Endothelial cell of umbilical vein (primary cell): ENCODE results near the gene UROC1. TPM values are rescaled to one million over a fixed set of nuclear protein-coding genes. Genes with fewer than 3 reads are reported as not detected.

Source experiments
- BruUV-seq: library from RNA; stranded (reverse); fragments of 400-500 nt; replicated peaks from 2 replicates; lab custom pipeline; 2021; lab: Mats Ljungman, UMichigan
- CTCF ChIA-PET: fragments of 300-600, 350-600 bp; sonication (Branson Sonifier 250); formaldehyde crosslinking; loops from one replicate; lab custom pipeline; 2021; ENCODE audit warnings: antibody characterized with exemption, inconsistent platforms; lab: Charles Lee
- POLR2A ChIA-PET: fragments of 300-600, 350-600 bp; sonication (Branson Sonifier 250); formaldehyde crosslinking; loops from one replicate; lab custom pipeline; 2021; ENCODE audit warnings: antibody characterized with exemption, inconsistent platforms; lab: Charles Lee
- DNase-seq: peaks from one replicate; pipeline ENCODE4 v3.0.0-alpha.2; 2011; ENCODE audit warnings: low read depth, low spot score
- FAIRE-seq: peaks from 2 replicates; lab custom pipeline; 2011; peaks lifted over from hg19 to GRCh38; lab: Jason Lieb, UNC
- H2AFZ ChIP-seq: 2 replicates; pipeline ENCODE4 v1.6.0; 2012; ENCODE audit warnings: low read depth, low read length, control low read depth, inconsistent platforms
- H3K27ac ChIP-seq: 2 replicates; pipeline ENCODE4 v1.5.1; 2011; ENCODE audit warnings: low read depth, mild to moderate bottlenecking, control low read depth, low read length, moderate library complexity; ENCODE audit not compliant: insufficient read depth
- H3K27me3 ChIP-seq, 2 experiments: 2 replicates each; pipeline versions ENCODE4 v1.6.0 to v1.6.1; 2011; ENCODE audit warnings: low read length in 2 of 2, mixed read lengths in 1 of 2; ENCODE audit not compliant: control insufficient read depth in 2 of 2, insufficient read depth in 2 of 2
- H3K36me3 ChIP-seq, 2 experiments: 2 replicates in 1 of 2; 3 replicates in 1 of 2; pipeline ENCODE4 v1.5.1; 2011; ENCODE audit warnings: low read length in 2 of 2, mild to moderate bottlenecking in 1 of 2, moderate library complexity in 1 of 2; ENCODE audit not compliant: control insufficient read depth in 2 of 2, insufficient read depth in 2 of 2; ENCODE audit errors: extremely low read depth in 1 of 2
- H3K4me1 ChIP-seq: 3 replicates; pipeline ENCODE4 v1.5.1; 2011; ENCODE audit warnings: mild to moderate bottlenecking, low read length; ENCODE audit not compliant: control insufficient read depth, insufficient read depth; ENCODE audit errors: extremely low read depth
- H3K4me2 ChIP-seq: 2 replicates; pipeline ENCODE4 v1.6.1; 2011; ENCODE audit warnings: low read length, control low read depth, mixed read lengths; ENCODE audit not compliant: insufficient read depth
- H3K4me3 ChIP-seq, 3 experiments: fragments of 200-600 bp in 1 of 3; sonication (generic), shearing (Covaris generic) in 1 of 3; replicated peaks in 1 of 3; 2 replicates each; pipeline ENCODE4 v1.5.1; 2011 to 2016; ENCODE audit warnings: control low read depth in 3 of 3, low read length in 3 of 3, mild to moderate bottlenecking in 2 of 3, inconsistent platforms in 1 of 3, low read depth in 1 of 3, moderate library complexity in 1 of 3; ENCODE audit not compliant: insufficient read depth in 1 of 3
- H3K79me2 ChIP-seq: 2 replicates; pipeline ENCODE4 v1.6.0; 2012; ENCODE audit warnings: low read length, inconsistent platforms; ENCODE audit not compliant: control insufficient read depth, insufficient read depth
- H3K9ac ChIP-seq: replicated peaks from 2 replicates; pipeline ENCODE3; 2011; ENCODE audit warnings: low read length, control low read depth; ENCODE audit not compliant: insufficient read depth; ENCODE audit errors: extremely low read depth
- H3K9me1 ChIP-seq: replicated peaks from 3 replicates; pipeline ENCODE4 v1.6.0; 2011; ENCODE audit warnings: mild to moderate bottlenecking, low read length; ENCODE audit not compliant: control insufficient read depth, insufficient read depth; ENCODE audit errors: extremely low read depth
- H3K9me3 ChIP-seq: replicated peaks from 2 replicates; pipeline ENCODE4 v1.5.1; 2012; ENCODE audit warnings: low read length, inconsistent platforms; ENCODE audit not compliant: control insufficient read depth, insufficient read depth
- H4K20me1 ChIP-seq: replicated peaks from 2 replicates; pipeline ENCODE3; 2011; ENCODE audit warnings: mild to moderate bottlenecking, low read length; ENCODE audit not compliant: control insufficient read depth, insufficient read depth; ENCODE audit errors: extremely low read depth
- CTCF ChIP-seq, 2 donors: IDR thresholded peaks; 1 replicate in 1 of 2; 2 replicates in 1 of 2; pipeline ENCODE4 v1.5.1; 2011; ENCODE audit warnings: low read length in 2 of 2, mild to moderate bottlenecking in 2 of 2, moderate library complexity in 2 of 2, control low read depth in 1 of 2, inconsistent platforms in 1 of 2, low read depth in 1 of 2; ENCODE audit not compliant: insufficient read depth in 1 of 2; ENCODE audit errors: extremely low read depth in 1 of 2
- EZH2 ChIP-seq: IDR thresholded peaks from 2 replicates; pipeline ENCODE4 v1.6.1; 2012; ENCODE audit warnings: borderline replicate concordance, low read depth, mild to moderate bottlenecking, moderate library complexity, low read length, inconsistent platforms; ENCODE audit not compliant: severe bottlenecking
- FOS ChIP-seq: IDR thresholded peaks from 2 replicates; pipeline ENCODE4 v1.6.1; 2011; ENCODE audit warnings: mild to moderate bottlenecking, low read length, moderate library complexity, borderline replicate concordance; ENCODE audit not compliant: insufficient read depth
- GATA2 ChIP-seq: IDR thresholded peaks from 2 replicates; pipeline ENCODE4 v1.7.0; 2011; ENCODE audit warnings: low read depth, mild to moderate bottlenecking, moderate library complexity, mixed read lengths, low read length; ENCODE audit not compliant: insufficient read length, insufficient read depth
- JUN ChIP-seq: IDR thresholded peaks from 2 replicates; pipeline ENCODE4 v1.6.1; 2011; ENCODE audit warnings: borderline replicate concordance, low read depth; ENCODE audit not compliant: insufficient read length, insufficient read depth
- MAX ChIP-seq: IDR thresholded peaks from 2 replicates; pipeline ENCODE4 v1.6.1; 2011; ENCODE audit not compliant: insufficient read depth, insufficient read length
- MYC ChIP-seq: IDR thresholded peaks from one replicate; pipeline ENCODE4 v1.6.1; 2011; ENCODE audit warnings: mild to moderate bottlenecking, low read depth, low read length
- POLR2A ChIP-seq: IDR thresholded peaks from 2 replicates; pipeline ENCODE4 v1.6.1; 2012; ENCODE audit warnings: low read depth, mild to moderate bottlenecking, control low read depth, low read length
- POLR2AphosphoS5 ChIP-seq: IDR thresholded peaks from 2 replicates; pipeline ENCODE4 v1.6.1; 2012; ENCODE audit warnings: low read depth, mild to moderate bottlenecking, control low read depth, low read length, moderate library complexity; ENCODE audit not compliant: insufficient read depth
- dilution Hi-C: fragments of 300-500 bp; cut with MboI; formaldehyde crosslinking; loops from one replicate; pipeline ENCODE4 v1.15.0; 2019; ENCODE audit warnings: low sequenced_read_pairs; ENCODE audit not compliant: extremely low pct_ligation_motif_present
- intact Hi-C: fragments of 100-400 bp; cut with micrococcal nuclease; formaldehyde crosslinking; loops from one replicate; pipeline ENCODE4 v1.10.0; 2022
- polyA plus RNA-seq, 4 experiments: library from polyadenylated mRNA; depleted of rRNA in 3 of 4; stranded (reverse) in 3 of 4; unstranded in 1 of 4; fragments of >200 nt; gene quantifications; 2 replicates each; pipeline versions ENCODE4 v1.2.1 to v1.2.3, GENCODE V29; 2011 to 2012; ENCODE audit warnings: missing spikeins in 1 of 4
- total RNA-seq: library from RNA; stranded (reverse); gene quantifications from 2 replicates; pipeline ENCODE4 v1.2.3, GENCODE V29; 2021

The UROC1 gene
- total and polyA plus RNA-seq, 2 donors (not counting 3 experiments of a cell fraction or from before 2014, with no cell fraction given), result not detected

GRCh38 chr3:126500016-126500415, 17.6 kb downstream of the UROC1 start:
- FAIRE-seq (no peak), DNase-seq (no peak)
- Histone ChIP-seq H3K4me2 (no peak overlapping the region), H3K36me3 (no peaks in the 10 kb centered on the region), H3K9me1 (no peaks in the 10 kb centered on the region), H3K79me2 (no peaks in the 10 kb centered on the region), H3K27me3 (no peaks in the 10 kb centered on the region), H3K4me3 (no peak overlapping the region), H3K27ac (no peak overlapping the region), H4K20me1 (no peaks in the 10 kb centered on the region), H3K9ac (no peak overlapping the region), H3K4me1 (no peaks in the 10 kb centered on the region), H2AFZ (no peak overlapping the region), H3K9me3 (no peaks in the 10 kb centered on the region)
- intact Hi-C loops (no loop called here), dilution Hi-C loops (no loop called here)
- BruUV-seq, result no TSS peak
- TF ChIP-seq FOS (no peak), POLR2AphosphoS5 (no peak), CTCF (IDR thresholded peaks at IDR 0.05; ENCODE audit: extremely low read depth in 1 of 2, insufficient read depth in 1 of 2, low read depth in 1 of 2, low read length in 2 of 2) (no peak), EZH2 (no peak), POLR2A (no peak), JUN (no peak), GATA2 (no peak), MYC (no peak), MAX (no peak)
- CTCF ChIA-PET, result no interaction called here
- POLR2A ChIA-PET, result no interaction called here
